ENCODE measurements around the gene SCFD2.
A peak's percentile ranks its signal among the peaks of the same experiment; 100 is the strongest.
"Not testable (repeated sequence)": the region's sequence is repeated elsewhere in the genome, so short reads cannot be mapped to it uniquely, and the experiment has no call there.

Gene SCFD2

DNA sequence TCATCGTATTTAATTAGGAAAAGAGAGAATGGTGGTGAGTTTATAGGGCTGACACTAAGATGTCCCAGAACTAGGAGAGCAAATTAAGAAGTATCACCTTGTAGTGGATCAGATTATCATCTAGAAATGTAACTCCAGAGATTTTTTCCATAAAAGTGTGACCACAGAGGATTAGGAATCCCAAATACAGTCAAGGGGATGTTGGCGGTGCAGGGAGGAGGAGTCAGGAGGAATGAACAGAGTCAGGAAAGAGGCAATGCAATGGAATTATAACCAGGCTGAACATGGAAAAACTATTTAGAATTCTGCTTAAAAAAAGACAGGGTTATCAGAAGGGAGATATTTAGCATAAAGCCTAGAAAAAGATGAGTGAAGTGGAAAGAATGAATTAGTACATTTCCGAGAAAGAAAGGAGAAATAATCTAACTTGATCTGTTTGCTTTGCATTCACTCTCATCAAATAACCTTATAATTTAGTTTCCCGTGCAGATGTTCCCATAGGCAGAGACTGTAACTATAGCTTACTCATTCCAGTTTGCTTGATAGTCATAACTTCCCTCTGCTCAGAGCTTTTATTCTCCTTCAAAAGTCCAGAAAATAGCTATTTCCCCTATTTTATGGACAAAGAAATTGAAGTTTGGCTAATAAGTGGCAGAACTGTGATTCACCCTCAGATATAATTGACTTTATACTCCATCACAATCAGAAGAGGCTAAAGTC is 56.4 kb downstream of the SCFD2 start:
- no peak for ATAC-seq
- peaks cover 61% of the 10 kb centered on the region for H3K36me3 Mint-ChIP-seq
- no peaks in the 10 kb centered on the region for H3K27me3 Mint-ChIP-seq
- H3K4me1 Mint-ChIP-seq = peaks cover 7% of the 10 kb centered on the region
- H3K9me3 Mint-ChIP-seq = peaks cover 3% of the 10 kb centered on the region
- no peak overlapping the region for H3K27ac Mint-ChIP-seq
- no peak overlapping the region for H3K4me3 Mint-ChIP-seq

DNA sequence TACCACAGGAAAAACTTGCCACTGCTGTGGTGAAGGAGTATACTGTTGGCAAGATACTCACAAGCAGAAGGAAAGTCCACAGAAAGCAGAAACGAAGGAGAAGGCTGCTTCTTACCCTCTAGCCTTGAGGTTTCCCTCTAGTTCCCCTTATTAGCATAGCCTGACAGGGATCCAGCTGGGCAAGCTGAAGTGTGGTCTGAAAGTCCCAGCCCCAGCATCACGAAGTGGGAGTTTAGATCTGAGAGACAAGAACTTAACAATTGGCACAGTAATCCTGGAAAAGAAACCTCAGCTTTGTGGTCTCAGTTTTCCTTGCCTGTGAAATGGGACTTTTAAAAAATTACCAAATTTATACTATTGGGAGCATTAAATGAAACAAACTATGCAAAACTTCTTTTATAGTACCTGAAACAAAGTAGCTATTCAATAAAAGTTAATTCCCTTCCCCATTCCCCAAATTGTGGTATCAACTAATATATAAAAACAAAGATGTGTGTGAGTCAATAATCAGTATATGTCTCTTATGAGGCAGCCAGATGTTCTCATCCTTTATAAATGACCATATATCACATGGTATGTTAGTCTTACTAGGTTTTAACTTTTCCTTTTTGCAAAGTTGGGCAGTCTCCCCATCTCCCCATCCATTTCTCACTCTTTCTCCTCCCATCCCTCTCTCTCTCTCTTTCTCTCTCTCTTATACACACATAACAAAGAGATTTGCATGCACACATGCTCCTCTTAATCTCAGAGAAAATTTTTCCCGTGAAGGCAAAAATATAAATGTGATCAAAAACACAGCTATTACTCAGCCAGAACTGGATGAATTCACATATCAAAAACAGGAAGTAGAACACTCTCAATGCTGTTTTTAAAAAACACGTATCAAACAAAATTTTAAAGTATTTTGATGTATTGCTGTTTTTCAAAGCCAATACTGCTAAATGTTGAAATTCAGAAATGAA is 57.8 kb downstream of the SCFD2 start:
- peaks cover 67% of the 10 kb centered on the region for H3K36me3 Mint-ChIP-seq
- ATAC-seq = peak; percentile 51

GRCh38 chr4:53307210-53307609 is 58.7 kb downstream of the SCFD2 start:
- Mint-ChIP-seq H3K36me3 (peaks cover 64% of the 10 kb centered on the region), H3K27ac (no peak overlapping the region), H3K27me3 (no peaks in the 10 kb centered on the region), H3K4me1 (peaks cover 7% of the 10 kb centered on the region), H3K9me3 (peaks cover 7% of the 10 kb centered on the region), H3K4me3 (no peak overlapping the region)
- ATAC-seq = no peak

More for the DNA sequence above, 57.8 kb downstream of the SCFD2 start:
- Mint-ChIP-seq H3K4me3 (no peak overlapping the region), H3K27me3 (no peaks in the 10 kb centered on the region), H3K4me1 (peaks cover 7% of the 10 kb centered on the region), H3K27ac (no peak overlapping the region), H3K9me3 (peaks cover 7% of the 10 kb centered on the region)

- Mint-ChIP-seq H3K9me3 (peaks cover 7% of the 10 kb centered on the region), H3K27me3 (no peaks in the 10 kb centered on the region), H3K27ac (no peak overlapping the region), H3K4me1 (peaks cover 7% of the 10 kb centered on the region), H3K36me3 (peaks cover 60% of the 10 kb centered on the region), H3K4me3 (no peak overlapping the region)
- no peak for ATAC-seq
Measured at GRCh38 chr4:53306729-53307128, 59.1 kb downstream of the SCFD2 start.

GRCh38 chr4:53292209-53292608 is 73.7 kb downstream of the SCFD2 start:
- Mint-ChIP-seq H3K9me3 (peaks cover 43% of the 10 kb centered on the region), H3K36me3 (peaks cover 76% of the 10 kb centered on the region)
- H3K27ac Mint-ChIP-seq, H3K4me1 Mint-ChIP-seq, ATAC-seq, H3K4me3 Mint-ChIP-seq, H3K27me3 Mint-ChIP-seq: not testable (repeated sequence)

DNA sequence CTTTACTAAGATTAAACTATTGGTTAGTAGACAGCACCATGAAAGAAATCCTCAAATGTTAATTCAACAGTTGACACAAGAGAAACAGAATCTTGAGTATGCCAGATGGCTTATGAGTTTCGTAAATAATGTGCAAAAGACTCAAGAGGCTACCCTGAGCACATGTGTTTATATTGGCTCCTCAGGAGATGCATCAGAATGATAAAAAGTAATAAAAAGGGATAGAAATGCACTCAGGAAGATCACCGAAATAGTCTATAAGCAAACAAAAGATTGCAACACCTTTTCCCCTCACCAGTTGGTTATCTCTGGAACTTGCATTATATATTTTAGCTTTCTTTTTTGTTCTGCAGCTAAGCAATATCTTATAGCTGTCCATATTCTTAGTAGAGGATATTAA is 84.4 kb downstream of the SCFD2 start:
- Mint-ChIP-seq H3K4me3 (no peak overlapping the region), H3K4me1 (peaks cover 6% of the 10 kb centered on the region), H3K27ac (no peak overlapping the region), H3K9me3 (peaks cover 7% of the 10 kb centered on the region), H3K27me3 (no peaks in the 10 kb centered on the region), H3K36me3 (peaks cover 54% of the 10 kb centered on the region)
- ATAC-seq = no peak

- Mint-ChIP-seq H3K4me1 (peaks cover under 1% of the 10 kb centered on the region), H3K9me3 (peaks cover 7% of the 10 kb centered on the region), H3K36me3 (peaks cover 54% of the 10 kb centered on the region), H3K27ac (no peak overlapping the region), H3K4me3 (no peak overlapping the region), H3K27me3 (no peaks in the 10 kb centered on the region)
- ATAC-seq = no peak
Measured at GRCh38 chr4:53280846-53281245, 85.0 kb downstream of the SCFD2 start.

GRCh38 chr4:53274609-53275268 is 91.1 kb downstream of the SCFD2 start:
- H3K36me3 Mint-ChIP-seq = peaks cover 47% of the 10 kb centered on the region
- no peaks in the 10 kb centered on the region for H3K27me3 Mint-ChIP-seq
- ATAC-seq = no peak
- H3K9me3 Mint-ChIP-seq = peaks cover 3% of the 10 kb centered on the region
- H3K27ac Mint-ChIP-seq = no peak overlapping the region
- H3K4me1 Mint-ChIP-seq = no peaks in the 10 kb centered on the region
- H3K4me3 Mint-ChIP-seq = no peak overlapping the region

DNA sequence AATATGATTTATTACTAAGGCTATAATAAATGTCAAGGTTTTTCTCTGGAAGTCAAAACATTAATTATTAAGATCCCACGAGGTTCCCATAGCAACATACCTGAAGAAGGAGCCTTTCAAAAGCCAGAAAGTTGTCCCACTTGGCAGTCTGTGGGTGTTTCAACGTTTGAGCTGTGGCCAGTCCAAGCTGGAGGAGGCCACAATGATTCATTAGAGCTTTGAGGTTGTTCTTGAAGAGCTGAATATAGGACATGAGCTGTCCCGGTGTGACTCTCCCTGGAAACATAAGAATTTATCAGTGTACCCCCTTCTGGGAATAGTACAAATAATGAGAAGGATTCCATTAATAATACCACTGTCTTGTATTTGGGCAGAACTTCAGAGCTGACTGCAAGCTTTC is 92.1 kb downstream of the SCFD2 start:
- Mint-ChIP-seq H3K36me3 (peaks cover 42% of the 10 kb centered on the region), H3K27ac (no peak overlapping the region), H3K27me3 (no peaks in the 10 kb centered on the region), H3K4me1 (no peaks in the 10 kb centered on the region), H3K4me3 (no peak overlapping the region), H3K9me3 (no peaks in the 10 kb centered on the region)
- no peak for ATAC-seq

DNA sequence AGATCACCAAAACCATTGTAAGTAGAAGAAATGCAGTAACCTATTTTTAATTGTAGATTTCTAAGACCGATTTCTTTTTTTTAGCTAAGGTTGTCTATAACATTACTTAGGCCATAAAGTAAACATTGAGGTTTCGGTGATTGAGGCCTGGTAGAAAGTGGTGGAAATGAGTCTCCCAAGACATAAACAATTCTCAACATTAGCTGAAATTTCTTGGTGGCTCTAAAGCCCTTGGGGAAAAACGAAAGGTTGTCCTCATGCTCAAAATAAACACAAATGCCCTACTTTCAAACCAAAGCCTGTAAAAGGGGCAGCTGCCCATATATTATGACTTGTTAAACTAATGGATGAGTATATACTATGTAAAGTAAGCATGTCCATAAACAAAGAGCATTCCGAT is 98.8 kb downstream of the SCFD2 start:
- H3K4me1 Mint-ChIP-seq = peaks cover 8% of the 10 kb centered on the region
- H3K27ac Mint-ChIP-seq = no peak overlapping the region
- peaks cover 51% of the 10 kb centered on the region for H3K36me3 Mint-ChIP-seq
- H3K4me3 Mint-ChIP-seq = no peak overlapping the region
- H3K27me3 Mint-ChIP-seq = no peaks in the 10 kb centered on the region
- peaks cover 4% of the 10 kb centered on the region for H3K9me3 Mint-ChIP-seq
- ATAC-seq = no peak

- H3K9me3 Mint-ChIP-seq, H3K4me1 Mint-ChIP-seq, H3K27ac Mint-ChIP-seq: not testable (repeated sequence)
Measured at GRCh38 chr4:53255986-53256385, 109.9 kb downstream of the SCFD2 start.

DNA sequence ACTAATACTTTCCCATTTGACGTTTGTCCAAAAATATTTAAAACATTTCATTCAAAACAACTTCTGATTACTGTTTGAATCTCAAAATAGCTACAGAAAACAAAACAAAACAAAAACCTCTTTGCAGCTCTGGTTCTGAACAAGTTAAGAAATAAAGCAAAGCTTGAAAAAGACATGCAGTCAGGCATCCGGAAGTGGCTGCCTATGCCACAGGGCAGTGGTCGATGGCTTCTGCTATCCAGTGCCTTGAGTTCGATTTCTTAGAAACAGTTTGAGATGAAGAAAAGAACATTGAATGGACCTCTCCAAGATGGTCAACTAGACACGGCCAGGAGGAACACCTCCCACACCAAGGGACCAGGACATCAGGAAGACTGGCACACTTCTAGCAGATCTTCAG is 125.3 kb downstream of the SCFD2 start:
- H3K9me3 Mint-ChIP-seq = peaks cover 7% of the 10 kb centered on the region
- no peak overlapping the region for H3K4me3 Mint-ChIP-seq
- H3K27me3 Mint-ChIP-seq = no peaks in the 10 kb centered on the region
- no peak overlapping the region for H3K27ac Mint-ChIP-seq
- H3K4me1 Mint-ChIP-seq = peaks cover 37% of the 10 kb centered on the region
- peaks cover 64% of the 10 kb centered on the region for H3K36me3 Mint-ChIP-seq
- no peak for ATAC-seq

More at GRCh38 chr4:53255986-53256385, 109.9 kb downstream of the SCFD2 start:
- peaks cover 29% of the 10 kb centered on the region for H3K36me3 Mint-ChIP-seq
- ATAC-seq, H3K4me3 Mint-ChIP-seq, H3K27me3 Mint-ChIP-seq: not testable (repeated sequence)

DNA sequence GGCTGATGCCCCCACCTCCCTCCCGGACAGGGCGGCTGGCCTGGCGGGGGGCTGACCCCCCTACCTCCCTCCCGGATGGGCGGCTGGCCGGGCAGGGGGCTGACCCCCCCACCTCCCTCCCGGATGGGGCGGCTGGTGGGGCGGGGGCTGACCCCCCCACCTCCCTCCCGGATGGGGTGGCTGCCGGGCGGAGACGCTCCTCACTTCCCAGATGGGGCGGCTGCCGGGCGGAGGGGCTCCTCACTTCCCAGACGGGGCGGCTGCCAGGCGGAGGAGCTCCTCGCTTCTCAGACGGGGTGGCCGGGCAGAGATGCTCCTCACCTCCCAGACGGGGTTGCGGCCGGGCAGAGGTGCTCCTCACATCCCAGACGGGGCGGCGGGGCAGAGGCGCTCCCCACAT is 127.5 kb downstream of the SCFD2 start:
- H3K27me3 Mint-ChIP-seq, H3K27ac Mint-ChIP-seq, H3K9me3 Mint-ChIP-seq, H3K4me3 Mint-ChIP-seq, ATAC-seq: not testable (repeated sequence)
- peaks cover 38% of the 10 kb centered on the region for H3K4me1 Mint-ChIP-seq
- peaks cover 48% of the 10 kb centered on the region for H3K36me3 Mint-ChIP-seq

GRCh38 chr4:53237811-53238210 is 128.1 kb downstream of the SCFD2 start:
- H3K27me3 Mint-ChIP-seq, H3K9me3 Mint-ChIP-seq, ATAC-seq, H3K4me3 Mint-ChIP-seq, H3K27ac Mint-ChIP-seq: not testable (repeated sequence)
- Mint-ChIP-seq H3K4me1 (peaks cover 38% of the 10 kb centered on the region), H3K36me3 (peaks cover 44% of the 10 kb centered on the region)

- H3K27me3 Mint-ChIP-seq = not testable (repeated sequence)
Measured at GRCh38 chr4:53236624-53237023, 129.2 kb downstream of the SCFD2 start.

More at GRCh38 chr4:53236624-53237023, 129.2 kb downstream of the SCFD2 start:
- not testable (repeated sequence) for ATAC-seq, H3K4me3 Mint-ChIP-seq, H3K27ac Mint-ChIP-seq, H3K9me3 Mint-ChIP-seq
- Mint-ChIP-seq H3K4me1 (peaks cover 30% of the 10 kb centered on the region), H3K36me3 (peaks cover 36% of the 10 kb centered on the region)
